Gastrocnemius medialis (tissue), 4 donors: ENCODE results near the gene SLX9.

Experiments
- POLR2A ChIP-seq, 2 donors: fragments of 450-650 bp; IDR thresholded peaks; one replicate each; pipeline ENCODE4 v1.6.1; 2017; ENCODE audit warnings: antibody characterized with exemption in 2 of 2, mild to moderate bottlenecking in 2 of 2, moderate library complexity in 2 of 2
- TF ChIP-seq, protein P1 (sequence below), 5 experiments: fragments of 450-650 bp in 3 of 5; fragments of 200-600 bp in 2 of 5; sonication (generic) in 2 of 5; IDR thresholded peaks in 4 of 5; conservative IDR thresholded peaks in 1 of 5; 1 replicate in 4 of 5; 2 replicates in 1 of 5; pipeline ENCODE4 v1.5.1; 2016 to 2019; ENCODE audit warnings: antibody characterized with exemption in 5 of 5, mild to moderate bottlenecking in 3 of 5, moderate library complexity in 3 of 5

DNA sequence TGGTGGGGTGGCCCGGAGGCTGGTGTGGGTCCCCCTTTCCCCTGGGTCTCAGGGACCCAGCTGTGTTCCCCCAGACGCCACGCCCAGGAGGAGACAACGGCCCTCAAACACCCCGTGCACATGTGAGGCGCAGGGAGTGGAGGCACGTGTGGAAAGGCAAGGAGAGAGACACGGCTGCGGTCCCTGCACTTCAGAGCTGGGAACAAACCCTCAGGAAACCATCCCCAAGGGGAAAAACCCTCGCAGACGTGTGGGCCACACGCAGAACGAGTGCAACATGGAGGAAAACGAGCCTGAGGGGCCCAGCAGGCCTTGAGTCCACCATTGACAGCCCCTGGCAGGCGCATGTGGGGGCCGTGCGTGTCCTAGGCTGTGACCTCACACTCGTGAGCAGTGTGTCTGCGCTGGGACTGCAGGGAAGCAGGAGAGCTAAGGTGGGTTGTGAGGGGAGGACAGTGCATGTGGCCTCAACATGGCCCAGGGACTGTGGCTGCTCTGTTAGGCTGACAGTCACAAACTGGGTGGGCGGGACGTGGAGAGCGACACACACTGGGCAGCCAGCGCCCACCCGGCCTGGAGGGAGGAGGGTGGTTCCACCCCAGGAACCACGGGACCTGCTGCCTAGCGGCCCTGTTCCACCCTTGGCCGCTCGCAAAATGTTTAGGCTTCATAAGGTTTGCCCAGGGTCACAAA is 39.1 kb upstream of the SLX9 start:
- TF ChIP-seq POLR2A (IDR thresholded peaks at IDR 0.05), result no peak
- TF ChIP-seq, protein P1, sequence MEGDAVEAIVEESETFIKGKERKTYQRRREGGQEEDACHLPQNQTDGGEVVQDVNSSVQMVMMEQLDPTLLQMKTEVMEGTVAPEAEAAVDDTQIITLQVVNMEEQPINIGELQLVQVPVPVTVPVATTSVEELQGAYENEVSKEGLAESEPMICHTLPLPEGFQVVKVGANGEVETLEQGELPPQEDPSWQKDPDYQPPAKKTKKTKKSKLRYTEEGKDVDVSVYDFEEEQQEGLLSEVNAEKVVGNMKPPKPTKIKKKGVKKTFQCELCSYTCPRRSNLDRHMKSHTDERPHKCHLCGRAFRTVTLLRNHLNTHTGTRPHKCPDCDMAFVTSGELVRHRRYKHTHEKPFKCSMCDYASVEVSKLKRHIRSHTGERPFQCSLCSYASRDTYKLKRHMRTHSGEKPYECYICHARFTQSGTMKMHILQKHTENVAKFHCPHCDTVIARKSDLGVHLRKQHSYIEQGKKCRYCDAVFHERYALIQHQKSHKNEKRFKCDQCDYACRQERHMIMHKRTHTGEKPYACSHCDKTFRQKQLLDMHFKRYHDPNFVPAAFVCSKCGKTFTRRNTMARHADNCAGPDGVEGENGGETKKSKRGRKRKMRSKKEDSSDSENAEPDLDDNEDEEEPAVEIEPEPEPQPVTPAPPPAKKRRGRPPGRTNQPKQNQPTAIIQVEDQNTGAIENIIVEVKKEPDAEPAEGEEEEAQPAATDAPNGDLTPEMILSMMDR (IDR thresholded peaks at IDR 0.05 in 4 of 5, conservative IDR thresholded peaks at IDR 0.05 in 1 of 5), result no peak
